ENCODE data around the gene JPH3.
"Not testable (repeated sequence)": the region's sequence is repeated elsewhere in the genome, so short reads cannot be mapped to it uniquely, and the experiment has no call there.

Gene JPH3

DNA sequence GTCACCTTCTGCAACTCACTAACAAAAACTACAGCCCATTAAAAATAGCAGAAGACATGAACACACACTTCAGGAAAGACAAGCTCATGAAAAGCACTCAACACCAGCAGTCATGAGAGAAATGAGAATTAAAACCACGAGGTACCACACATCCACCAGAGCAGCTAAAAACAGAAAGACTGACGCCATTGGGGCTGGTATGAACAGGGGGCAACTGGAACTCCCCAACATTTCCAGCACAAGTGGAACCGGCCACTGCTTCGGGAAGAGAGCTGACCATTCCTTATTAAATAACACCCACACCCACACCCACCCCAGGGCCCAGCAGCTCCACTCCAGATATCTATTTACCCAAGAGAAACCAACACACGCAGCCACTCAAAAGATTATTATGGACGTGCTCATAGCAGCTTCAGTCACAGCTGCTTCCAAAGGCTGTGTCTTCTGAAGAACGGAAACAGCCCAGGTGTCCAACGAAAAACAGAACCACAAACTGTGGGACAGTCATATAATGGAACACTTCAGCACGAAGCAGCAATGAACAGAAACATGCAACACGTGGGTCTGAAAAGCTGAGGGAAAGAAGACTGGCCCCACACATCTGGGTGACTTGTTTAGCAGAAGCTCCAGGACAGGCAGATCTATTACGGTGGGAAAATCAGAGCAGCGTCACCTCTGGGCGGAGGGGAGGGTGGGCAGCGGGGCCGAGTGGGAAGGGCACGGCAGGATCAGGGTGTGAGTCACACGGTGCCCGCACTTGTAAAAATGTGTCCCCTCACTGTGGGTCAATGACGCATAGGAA, 122.4 kb downstream of the JPH3 start:
- Histone ChIP-seq H3K9me3 (ENCODE audit: insufficient read depth, low read length) (peaks cover 12% of the 10 kb centered on the region; the same call in 1 of the 2 replicates), H3K9ac (ENCODE audit: insufficient read length, low read depth) (no peak overlapping the region), H3K36me3 (ENCODE audit: insufficient read depth, insufficient read length, low read length) (peaks cover 86% of the 10 kb centered on the region), H3K4me1 (ENCODE audit: insufficient read depth, insufficient read length) (no peaks in the 10 kb centered on the region), H3K27me3 (ENCODE audit: insufficient read depth, insufficient read length) (no peaks in the 10 kb centered on the region), H3K4me3 (ENCODE audit: insufficient read length, low read depth) (no peak overlapping the region)
- DNase-seq (ENCODE audit: low read depth, low spot score) = no peak
- TF ChIP-seq ZNF274 (IDR thresholded peaks at IDR 0.05; ENCODE audit: low read depth, low read length) (no peak), SUZ12 (IDR thresholded peaks at IDR 0.05; ENCODE audit: extremely low read depth, insufficient read depth, insufficient read length) (no peak), YY1 (IDR thresholded peaks at IDR 0.05; ENCODE audit: insufficient read depth, insufficient read length) (no peak)

DNA sequence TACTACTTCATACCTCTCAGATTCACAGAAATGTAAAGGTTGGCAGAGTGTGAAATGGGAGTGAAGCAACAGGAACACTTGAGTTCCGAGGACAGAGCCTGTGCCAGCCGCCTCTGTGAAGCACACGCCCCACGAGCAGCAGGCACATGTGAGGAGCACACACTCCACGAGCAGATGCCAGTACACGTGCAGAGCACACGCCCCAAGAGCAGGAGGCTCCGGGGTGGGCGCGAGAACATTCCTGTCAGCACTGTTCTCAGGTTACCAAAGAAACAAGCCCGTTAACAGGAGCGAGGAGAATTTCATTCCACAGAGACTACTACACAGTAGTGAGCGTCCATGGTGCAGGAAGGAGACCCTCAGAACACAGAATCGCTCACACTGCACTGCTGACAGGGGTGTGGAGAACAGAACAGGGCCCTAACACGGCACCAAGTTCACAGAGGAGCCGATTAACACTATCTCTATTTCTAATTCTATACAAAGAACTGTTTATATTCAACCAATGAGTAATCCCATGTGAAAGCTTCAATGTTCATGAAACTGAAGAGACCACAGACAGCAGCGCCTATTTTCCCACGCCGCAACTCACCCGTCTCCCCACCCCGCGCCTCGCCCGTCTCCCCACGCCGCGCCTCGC, 123.4 kb downstream of the JPH3 start:
- peaks cover 1% of the 10 kb centered on the region; the same call in 1 of the 2 replicates for H3K9me3 ChIP-seq (ENCODE audit: insufficient read depth, low read length)
- no peaks in the 10 kb centered on the region for H3K27me3 ChIP-seq (ENCODE audit: insufficient read depth, insufficient read length)
- no peak overlapping the region for H3K9ac ChIP-seq (ENCODE audit: insufficient read length, low read depth)
- DNase-seq (ENCODE audit: low read depth, low spot score) = no peak
- no peak for TF ChIP-seq ZNF274 (IDR thresholded peaks at IDR 0.05; ENCODE audit: low read depth, low read length)
- TF ChIP-seq YY1 (IDR thresholded peaks at IDR 0.05; ENCODE audit: insufficient read depth, insufficient read length) = no peak
- no peak for TF ChIP-seq SUZ12 (IDR thresholded peaks at IDR 0.05; ENCODE audit: extremely low read depth, insufficient read depth, insufficient read length)
- no peak overlapping the region for H3K4me3 ChIP-seq (ENCODE audit: insufficient read length, low read depth)
- no peaks in the 10 kb centered on the region for H3K4me1 ChIP-seq (ENCODE audit: insufficient read depth, insufficient read length)
- H3K36me3 ChIP-seq (ENCODE audit: insufficient read depth, insufficient read length, low read length) = peaks cover 84% of the 10 kb centered on the region

DNA sequence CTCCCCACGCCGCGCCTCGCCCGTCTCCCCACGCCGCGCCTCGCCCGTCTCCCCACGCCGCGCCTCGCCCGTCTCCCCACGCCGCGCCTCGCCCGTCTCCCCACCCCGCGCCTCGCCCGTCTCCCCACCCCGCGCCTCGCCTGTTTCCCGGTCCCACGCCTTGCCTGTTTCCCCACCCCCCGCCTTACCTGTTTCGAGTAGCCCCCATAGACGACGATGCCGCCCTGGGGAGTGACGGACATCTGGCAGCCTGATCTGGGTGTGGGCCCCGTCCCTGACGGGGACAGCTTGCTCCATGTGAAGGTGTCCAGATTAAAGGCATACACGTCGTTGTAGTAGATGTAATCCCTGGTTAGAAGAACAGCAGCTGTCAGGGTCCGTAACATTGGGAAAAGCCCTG, 124.3 kb downstream of the JPH3 start:
- not testable (repeated sequence) for H3K27me3 ChIP-seq (ENCODE audit: insufficient read depth, insufficient read length); DNase-seq (ENCODE audit: low read depth, low spot score); H3K4me1 ChIP-seq (ENCODE audit: insufficient read depth, insufficient read length); H3K9me3 ChIP-seq (ENCODE audit: insufficient read depth, low read length); H3K4me3 ChIP-seq (ENCODE audit: insufficient read length, low read depth); H3K9ac ChIP-seq (ENCODE audit: insufficient read length, low read depth)
- H3K36me3 ChIP-seq (ENCODE audit: insufficient read depth, insufficient read length, low read length) = peaks cover 82% of the 10 kb centered on the region

DNA sequence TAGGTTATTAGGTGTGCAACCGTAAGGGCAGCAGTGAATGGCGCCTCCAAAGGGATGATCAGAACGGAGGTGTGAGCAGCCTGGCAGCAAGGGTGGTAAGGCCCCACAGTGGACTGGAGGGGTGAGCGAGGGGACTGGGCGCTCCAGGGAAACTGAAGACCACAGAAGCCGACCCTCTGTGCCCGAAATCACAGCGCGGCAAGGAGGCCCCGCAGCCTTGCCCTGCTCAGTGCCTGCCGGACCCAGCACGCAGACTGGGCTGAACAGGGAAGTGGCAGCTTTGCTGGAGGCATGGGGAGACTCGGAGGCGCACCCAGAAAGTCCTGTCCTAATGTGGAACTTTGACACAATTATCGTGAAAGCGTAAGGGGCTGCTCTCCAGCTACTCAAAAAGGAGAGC, 125.0 kb downstream of the JPH3 start:
- H3K9ac ChIP-seq (ENCODE audit: insufficient read length, low read depth) = no peak overlapping the region
- TF ChIP-seq SUZ12 (IDR thresholded peaks at IDR 0.05; ENCODE audit: extremely low read depth, insufficient read depth, insufficient read length) (no peak), ZNF274 (IDR thresholded peaks at IDR 0.05; ENCODE audit: low read depth, low read length) (no peak), YY1 (IDR thresholded peaks at IDR 0.05; ENCODE audit: insufficient read depth, insufficient read length) (no peak)
- peaks cover 78% of the 10 kb centered on the region for H3K36me3 ChIP-seq (ENCODE audit: insufficient read depth, insufficient read length, low read length)
- no peak for DNase-seq (ENCODE audit: low read depth, low spot score)
- no peaks in the 10 kb centered on the region for H3K9me3 ChIP-seq (ENCODE audit: insufficient read depth, low read length)
- no peaks in the 10 kb centered on the region for H3K4me1 ChIP-seq (ENCODE audit: insufficient read depth, insufficient read length)
- no peaks in the 10 kb centered on the region for H3K27me3 ChIP-seq (ENCODE audit: insufficient read depth, insufficient read length)
- no peak overlapping the region for H3K4me3 ChIP-seq (ENCODE audit: insufficient read length, low read depth)

DNA sequence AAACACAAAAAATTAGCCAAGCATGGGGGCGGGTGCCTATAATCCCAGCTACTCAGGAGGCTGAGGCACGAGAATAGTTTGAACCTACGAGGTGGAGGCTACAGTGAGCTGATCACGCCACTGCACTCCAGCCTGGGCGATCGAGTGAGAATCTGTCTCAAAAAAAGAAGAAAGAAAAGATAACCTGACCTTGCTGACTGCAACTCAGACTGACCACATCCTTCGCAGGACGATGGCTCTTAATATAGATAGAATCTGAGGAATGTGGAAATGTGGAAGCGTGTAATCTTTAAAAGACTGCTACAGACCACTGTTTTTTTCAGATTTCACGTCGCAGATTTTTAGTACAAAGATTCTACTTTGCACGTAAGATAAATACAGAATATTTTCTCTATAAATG, 125.7 kb downstream of the JPH3 start:
- H3K36me3 ChIP-seq (ENCODE audit: insufficient read depth, insufficient read length, low read length) = peaks cover 71% of the 10 kb centered on the region
- no peaks in the 10 kb centered on the region for H3K27me3 ChIP-seq (ENCODE audit: insufficient read depth, insufficient read length)
- DNase-seq (ENCODE audit: low read depth, low spot score) = no peak
- no peaks in the 10 kb centered on the region for H3K4me1 ChIP-seq (ENCODE audit: insufficient read depth, insufficient read length)
- H3K4me3 ChIP-seq (ENCODE audit: insufficient read length, low read depth) = no peak overlapping the region
- TF ChIP-seq SUZ12 (IDR thresholded peaks at IDR 0.05; ENCODE audit: extremely low read depth, insufficient read depth, insufficient read length) = no peak
- no peak for TF ChIP-seq ZNF274 (IDR thresholded peaks at IDR 0.05; ENCODE audit: low read depth, low read length)
- TF ChIP-seq YY1 (IDR thresholded peaks at IDR 0.05; ENCODE audit: insufficient read depth, insufficient read length) = no peak
- H3K9ac ChIP-seq (ENCODE audit: insufficient read length, low read depth) = no peak overlapping the region
- no peaks in the 10 kb centered on the region for H3K9me3 ChIP-seq (ENCODE audit: insufficient read depth, low read length)

DNA sequence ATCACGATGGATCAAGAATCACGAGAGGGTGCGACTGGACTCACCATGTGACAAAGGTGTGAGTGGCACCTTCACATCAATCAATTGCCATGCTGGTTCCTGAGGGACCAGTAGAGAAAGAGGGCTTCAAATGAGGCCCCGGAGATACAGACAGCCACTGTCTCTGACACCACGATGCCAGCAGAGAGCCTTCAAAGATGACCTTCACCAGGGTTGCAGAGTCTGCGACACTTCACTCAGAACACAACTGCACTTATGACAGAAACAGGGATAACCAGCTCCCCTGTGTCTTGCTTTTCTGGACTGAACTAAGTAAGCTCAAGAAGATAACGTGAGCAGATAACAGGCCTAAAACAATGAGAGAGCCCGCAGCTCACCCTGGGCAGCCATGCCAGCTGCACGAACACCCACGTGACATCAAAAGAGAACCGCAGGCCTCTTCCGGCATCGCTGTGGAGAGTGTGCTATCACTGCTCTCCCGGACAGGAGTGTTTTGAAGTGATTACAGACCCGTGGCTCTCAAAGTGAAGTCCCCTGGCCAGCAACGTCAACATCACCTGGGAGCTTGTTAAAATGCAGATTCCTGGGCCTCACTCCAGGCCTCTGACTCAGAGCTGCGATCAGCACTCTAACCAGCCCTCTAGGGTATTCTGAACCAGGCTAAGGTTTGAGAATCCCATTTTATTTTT, 127.1 kb downstream of the JPH3 start:
- no peak overlapping the region for H3K9ac ChIP-seq (ENCODE audit: insufficient read length, low read depth)
- TF ChIP-seq ZNF274 (IDR thresholded peaks at IDR 0.05; ENCODE audit: low read depth, low read length) (no peak), YY1 (IDR thresholded peaks at IDR 0.05; ENCODE audit: insufficient read depth, insufficient read length) (no peak), SUZ12 (IDR thresholded peaks at IDR 0.05; ENCODE audit: extremely low read depth, insufficient read depth, insufficient read length) (no peak)
- no peaks in the 10 kb centered on the region for H3K27me3 ChIP-seq (ENCODE audit: insufficient read depth, insufficient read length)
- no peaks in the 10 kb centered on the region for H3K4me1 ChIP-seq (ENCODE audit: insufficient read depth, insufficient read length)
- no peak for DNase-seq (ENCODE audit: low read depth, low spot score)
- H3K9me3 ChIP-seq (ENCODE audit: insufficient read depth, low read length) = no peaks in the 10 kb centered on the region
- no peak overlapping the region for H3K4me3 ChIP-seq (ENCODE audit: insufficient read length, low read depth)
- peaks cover 68% of the 10 kb centered on the region for H3K36me3 ChIP-seq (ENCODE audit: insufficient read depth, insufficient read length, low read length)

DNA sequence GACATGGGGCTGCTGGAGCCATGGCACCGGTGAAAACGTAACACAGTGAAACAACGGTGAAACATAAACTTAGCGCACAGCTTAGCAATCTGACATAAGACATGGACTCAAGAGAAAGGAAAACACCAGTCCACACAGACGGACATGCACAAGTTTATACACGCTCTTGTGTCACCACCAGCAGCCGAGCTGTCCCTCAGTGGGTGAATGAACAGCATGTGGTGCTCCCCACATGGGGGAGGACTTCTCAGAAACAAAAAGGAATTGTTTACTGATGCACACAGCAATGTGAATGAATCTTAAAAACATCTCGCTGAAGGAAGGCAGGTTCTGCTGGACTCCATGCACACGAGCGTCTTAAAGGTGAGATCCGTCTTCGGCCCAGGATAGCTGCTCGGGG, 129.3 kb downstream of the JPH3 start:
- H3K4me1 ChIP-seq (ENCODE audit: insufficient read depth, insufficient read length) = peaks cover 4% of the 10 kb centered on the region
- H3K9me3 ChIP-seq (ENCODE audit: insufficient read depth, low read length) = no peaks in the 10 kb centered on the region
- H3K4me3 ChIP-seq (ENCODE audit: insufficient read length, low read depth) = no peak overlapping the region
- DNase-seq (ENCODE audit: low read depth, low spot score) = no peak
- H3K27me3 ChIP-seq (ENCODE audit: insufficient read depth, insufficient read length) = no peaks in the 10 kb centered on the region
- H3K9ac ChIP-seq (ENCODE audit: insufficient read length, low read depth) = no peak overlapping the region
- H3K36me3 ChIP-seq (ENCODE audit: insufficient read depth, insufficient read length, low read length) = peaks cover 65% of the 10 kb centered on the region
- TF ChIP-seq ZNF274 (IDR thresholded peaks at IDR 0.05; ENCODE audit: low read depth, low read length) (no peak), SUZ12 (IDR thresholded peaks at IDR 0.05; ENCODE audit: extremely low read depth, insufficient read depth, insufficient read length) (no peak), YY1 (IDR thresholded peaks at IDR 0.05; ENCODE audit: insufficient read depth, insufficient read length) (no peak)
